ENCODE results near the gene PDK1. TPM values are rescaled to one million over a fixed set of nuclear protein-coding genes. Genes with fewer than 3 reads are reported as not detected.
A peak's percentile ranks its signal among the peaks of the same experiment; 100 is the strongest.

PDK1 gene
- total RNA-seq, 1 donor, result 9.2 TPM

GRCh38 chr2:172634477-172634876 is 78.6 kb downstream of the PDK1 start:
- no peak for DNase-seq (ENCODE audit: low read depth in 2 of 3, low spot score in 2 of 3)

GRCh38 chr2:172635548-172635947 is 79.7 kb downstream of the PDK1 start:
- DNase-seq (ENCODE audit: low read depth in 2 of 3, low spot score in 2 of 3), result no peak

DNA sequence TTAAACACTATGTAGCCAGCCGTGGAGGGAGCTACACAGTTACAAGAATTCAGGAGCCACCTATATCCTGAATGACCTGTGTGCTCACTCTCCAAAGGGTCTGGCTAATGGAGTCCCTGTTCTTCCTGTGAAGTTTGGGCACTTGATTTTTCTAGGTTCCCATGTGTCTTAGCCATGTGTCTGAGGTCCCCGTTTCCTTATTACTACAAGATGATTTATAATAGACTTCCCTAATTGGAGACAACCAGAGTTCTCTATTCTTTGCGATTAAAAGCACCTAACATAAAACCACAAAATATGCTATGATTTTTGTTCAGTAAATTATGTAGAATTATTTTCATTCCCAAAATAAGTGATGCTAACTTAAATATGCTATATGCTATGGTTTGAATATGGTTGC is 83.4 kb downstream of the PDK1 start:
- DNase-seq (ENCODE audit: low read depth in 2 of 3, low spot score in 2 of 3), result peak in 2 of 3 donors; percentile 39 to 76

DNA sequence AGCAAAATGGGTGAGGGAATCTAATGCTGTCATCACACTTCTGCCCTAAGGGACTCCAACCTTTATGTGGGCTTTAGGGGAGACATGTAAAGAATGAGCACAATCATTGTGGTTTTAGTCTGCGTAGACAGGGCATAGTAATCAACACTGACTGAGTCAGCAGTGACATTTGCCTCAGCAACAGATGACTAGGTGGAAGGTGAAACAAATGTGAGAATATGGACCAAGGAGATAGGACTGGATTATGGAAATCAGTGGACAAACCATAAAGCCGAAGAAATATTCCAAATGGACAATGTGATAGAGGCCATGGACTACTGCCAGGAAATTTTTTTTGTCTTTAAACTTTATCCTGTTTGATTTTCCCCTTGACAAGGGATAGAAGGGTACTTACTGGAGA is 83.9 kb downstream of the PDK1 start:
- DNase-seq (ENCODE audit: low read depth in 2 of 3, low spot score in 2 of 3), result peak in 2 of 3 donors; percentile 68 to 87

DNA sequence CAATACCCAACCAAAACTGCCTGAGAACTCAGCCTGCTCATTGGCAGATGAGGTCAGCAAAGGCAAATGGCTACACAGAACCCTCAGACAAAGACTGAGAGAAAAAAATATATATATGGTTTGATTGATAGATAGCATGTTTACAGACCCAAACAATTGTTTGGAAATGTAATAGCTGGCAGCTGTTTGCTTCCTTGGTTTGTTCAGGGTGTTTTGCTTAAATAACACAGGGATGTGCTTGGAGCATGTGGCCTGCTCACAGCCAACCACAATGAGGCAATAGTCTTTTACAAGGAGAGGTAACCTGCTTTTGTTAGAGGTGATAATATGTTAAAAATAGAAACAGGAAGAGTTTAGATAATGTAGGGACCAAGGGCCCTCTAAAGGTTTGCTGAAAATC is 84.5 kb downstream of the PDK1 start:
- no peak for DNase-seq (ENCODE audit: low read depth in 2 of 3, low spot score in 2 of 3)

GRCh38 chr2:172642301-172643020 is 86.6 kb downstream of the PDK1 start:
- DNase-seq (ENCODE audit: low read depth in 2 of 3, low spot score in 2 of 3), result no peak

DNA sequence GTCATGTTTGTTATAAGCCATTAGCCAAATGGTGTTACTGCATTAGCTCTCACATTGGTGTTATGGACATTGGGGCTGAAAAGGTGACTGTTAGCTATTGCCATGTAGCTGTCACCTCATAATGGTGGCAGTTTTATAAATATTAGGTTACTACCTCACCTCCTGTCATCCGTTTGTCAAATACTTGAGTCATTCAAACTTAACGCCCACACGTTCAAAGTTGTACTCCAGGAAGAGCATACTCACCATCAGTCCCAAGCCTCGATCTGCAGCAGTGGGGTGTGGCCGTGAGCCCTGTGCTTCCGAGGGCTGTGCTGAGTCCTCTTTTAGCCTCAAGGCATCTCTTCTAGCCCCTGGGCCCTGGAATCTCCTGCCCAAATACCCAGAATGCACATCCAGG is 87.3 kb downstream of the PDK1 start:
- DNase-seq (ENCODE audit: low read depth in 2 of 3, low spot score in 2 of 3), result no peak

DNA sequence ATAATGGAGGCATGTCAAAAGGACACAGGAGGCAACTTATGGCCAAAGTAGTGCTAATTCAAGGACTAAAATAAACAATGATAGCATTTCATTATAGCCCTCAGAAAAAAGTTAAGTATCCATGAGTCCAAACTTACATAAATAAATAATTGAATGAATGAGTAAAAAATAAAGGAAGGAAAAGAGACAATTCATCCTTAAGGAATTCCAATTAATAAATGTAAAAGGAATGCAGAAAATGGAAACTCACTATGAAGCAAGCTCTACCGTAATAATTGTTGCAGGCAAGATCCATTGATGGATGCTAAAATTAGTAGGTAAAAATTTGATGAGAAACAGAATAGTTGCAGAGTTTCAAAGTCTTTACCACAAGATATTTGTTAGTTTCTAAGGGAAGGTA is 91.5 kb downstream of the PDK1 start:
- DNase-seq (ENCODE audit: low read depth in 2 of 3, low spot score in 2 of 3), result no peak

GRCh38 chr2:172655091-172655837 is 99.4 kb downstream of the PDK1 start:
- DNase-seq (ENCODE audit: low read depth in 2 of 3, low spot score in 2 of 3), result no peak

- no peak for DNase-seq (ENCODE audit: low read depth in 2 of 3, low spot score in 2 of 3)
Observed at GRCh38 chr2:172655838-172656573, 100.1 kb downstream of the PDK1 start.

Small RNAs within 50 kb of the gene (small RNA-seq; reads per million reads assigned to genes)
- not detected for gene RF00019

Other genes with a start within 250 kb of the PDK1 start
- gene ITGA6, start 128.5 kb upstream of the PDK1 start, total RNA-seq, result 25.3 TPM
- under 0.01 TPM for gene RAPGEF4, start 179.8 kb downstream of the PDK1 start, total RNA-seq

All from hematopoietic multipotent progenitor cell (in vitro differentiated cells).